NAMALWA (cell line): ENCODE measurements around the gene NKAPL.

Source experiments
- DNase-seq: peaks from one replicate; pipeline ENCODE4 v3.0.0-alpha.2; 2015; ENCODE audit warnings: low spot score

The NKAPL gene

GRCh38 chr6:28258877-28259777 lies at the start of gene NKAPL:
TSS of gene NKAPL (plus strand) at chr6:28259297. CDS start at chr6:28259372, 75 bp downstream.
- no peak for DNase-seq

DNA sequence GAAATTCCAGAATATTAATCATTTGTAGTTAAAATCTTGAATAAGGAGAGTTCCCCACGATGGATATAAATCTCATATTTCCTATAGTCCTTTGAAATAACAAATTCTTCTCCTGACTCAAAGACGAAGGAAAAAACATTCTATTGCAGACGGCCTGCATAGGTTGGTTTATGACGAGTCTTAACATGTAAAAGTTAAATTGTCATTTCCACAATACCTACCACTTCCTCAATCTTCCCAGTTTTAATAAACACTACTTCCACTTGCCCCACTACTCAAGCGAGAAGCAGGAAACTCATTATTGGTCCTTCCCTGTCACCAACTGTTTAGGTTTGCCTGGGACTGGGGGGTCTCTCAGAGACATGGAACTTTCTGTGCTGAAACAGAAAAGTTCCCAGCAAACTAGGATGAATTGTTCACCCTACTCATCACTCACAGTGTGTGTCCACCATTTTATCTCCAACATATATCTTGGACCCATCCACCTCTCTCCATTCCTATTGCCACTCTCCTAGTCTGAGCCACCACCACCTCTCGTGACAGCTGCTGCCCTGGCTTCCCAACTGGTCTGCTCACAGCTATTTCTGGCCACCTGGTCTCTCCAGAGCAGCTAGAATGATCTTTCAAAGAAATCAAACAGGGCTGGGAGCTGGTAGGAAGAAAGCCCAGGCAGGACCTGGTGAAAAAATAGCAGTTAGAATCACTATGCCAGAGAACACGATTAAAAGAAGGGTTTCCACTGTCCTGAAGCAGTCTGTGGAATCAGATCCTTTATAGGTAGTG lies 49.2 kb upstream of the NKAPL start:
- no peak for DNase-seq

GRCh38 chr6:28211840-28212509 lies 47.1 kb upstream of the NKAPL start:
- peak; percentile 23 for DNase-seq

DNA sequence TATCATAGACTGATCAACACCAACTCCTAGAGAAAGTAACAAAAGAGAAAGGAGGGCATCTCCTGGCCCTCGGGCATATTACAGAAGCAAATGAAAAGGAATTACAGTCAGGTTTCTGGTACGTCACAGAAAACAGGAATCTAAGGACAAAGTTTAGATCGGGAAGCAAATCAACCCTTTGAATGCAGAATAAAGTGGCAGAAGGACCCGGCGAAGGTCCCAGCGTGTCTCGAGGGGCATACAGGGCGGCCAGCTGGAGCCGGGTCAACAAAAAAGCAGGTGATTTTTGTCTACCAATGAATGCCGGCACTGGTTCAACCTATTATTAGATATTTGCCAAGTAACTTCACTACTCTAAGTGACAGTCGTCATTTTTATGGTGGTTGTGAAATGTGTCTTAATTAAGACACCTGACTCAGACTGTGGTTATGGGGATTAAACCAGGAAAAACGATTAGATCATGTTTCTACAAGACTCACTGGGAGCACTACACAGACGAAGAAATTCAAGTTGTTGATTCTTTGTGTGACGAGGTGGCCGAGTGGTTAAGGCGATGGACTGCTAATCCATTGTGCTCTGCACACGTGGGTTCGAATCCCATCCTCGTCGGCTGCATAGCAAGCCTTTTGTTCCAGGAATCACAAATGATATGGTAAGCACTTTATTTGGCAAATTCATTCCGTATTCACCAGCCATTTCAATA lies 46.4 kb upstream of the NKAPL start:
- DNase-seq = peak; percentile 74

DNA sequence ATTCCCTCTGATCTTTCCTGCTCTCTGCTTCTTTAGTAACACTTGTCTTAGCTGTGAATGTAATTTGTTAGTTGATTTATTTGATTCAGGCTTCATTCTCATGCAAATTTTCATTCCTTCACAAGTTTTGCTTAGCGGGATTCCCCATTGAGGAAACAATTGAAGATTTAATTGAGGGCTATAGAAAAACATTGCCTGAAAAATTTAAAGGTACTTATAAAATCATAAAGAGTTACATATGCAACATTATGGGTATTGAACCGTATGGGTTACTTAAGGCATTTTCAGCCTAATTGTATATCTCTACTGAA lies 45.9 kb upstream of the NKAPL start:
- DNase-seq = no peak

DNA sequence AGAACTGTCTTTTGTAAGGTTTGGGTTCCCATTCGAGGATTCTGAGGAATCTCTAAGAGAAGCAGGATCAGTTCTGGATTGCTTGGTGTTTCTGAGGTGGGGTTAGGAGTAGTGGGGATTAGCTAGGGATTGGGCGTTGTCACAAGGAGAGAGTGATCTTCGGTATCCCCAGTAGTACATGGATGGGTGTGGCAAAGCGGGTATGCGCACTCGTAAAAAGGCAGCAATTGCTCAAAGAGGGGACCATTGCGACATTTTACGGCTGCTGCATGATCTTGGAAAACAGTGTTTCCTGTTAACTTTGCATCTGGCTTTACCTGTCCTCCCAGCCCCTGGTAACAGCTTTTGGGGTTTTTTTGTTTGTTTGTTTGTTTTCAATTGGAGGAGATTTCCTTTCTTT lies 43.7 kb upstream of the NKAPL start:
- DNase-seq = no peak

GRCh38 chr6:28217890-28218289 lies 41.2 kb upstream of the NKAPL start:
- no peak for DNase-seq

DNA sequence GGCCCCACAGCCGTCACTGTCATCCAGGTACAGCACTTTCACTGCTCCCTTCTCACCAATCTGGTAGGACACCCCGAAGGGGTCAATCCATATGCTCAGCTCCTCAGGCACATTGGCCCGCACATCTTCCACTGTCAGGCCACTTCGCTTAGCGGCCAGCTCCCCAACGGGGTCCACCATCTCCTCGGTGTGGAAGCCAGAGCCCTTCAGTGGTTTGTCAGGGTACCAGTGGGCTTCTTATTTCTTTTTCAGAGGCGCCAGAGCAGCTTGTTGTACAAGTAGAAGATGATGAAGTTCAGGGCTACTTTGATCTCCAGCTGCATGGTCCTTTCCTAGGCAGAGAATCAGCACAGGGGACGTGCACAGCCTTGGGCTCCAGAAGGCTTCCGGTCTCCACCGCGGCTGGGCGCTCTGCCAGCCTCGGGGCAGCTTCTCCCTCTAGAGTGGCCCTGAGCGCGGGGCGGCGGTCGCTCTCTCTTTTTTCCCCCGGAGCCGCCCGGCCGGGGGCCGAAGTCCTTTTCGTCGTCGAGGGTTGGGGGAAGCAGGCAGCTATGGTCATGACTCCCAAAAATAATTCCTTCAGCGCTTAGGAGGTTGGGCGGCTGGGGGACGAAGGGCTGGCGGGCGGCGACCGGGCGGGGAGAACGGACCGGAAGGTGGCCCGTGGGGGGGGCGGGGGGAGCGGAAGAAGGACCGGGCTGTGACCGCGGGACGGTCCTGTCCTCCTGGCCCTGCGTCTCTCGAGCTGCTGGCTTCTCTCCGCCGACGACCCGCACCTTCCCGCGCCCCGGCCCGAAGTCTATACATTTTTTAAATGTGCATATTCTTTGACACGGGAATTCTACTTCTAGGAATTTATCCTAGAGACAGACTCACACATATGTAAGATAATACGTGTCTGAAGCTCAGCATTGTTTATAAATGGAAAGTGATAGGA lies 40.5 kb upstream of the NKAPL start:
- DNase-seq = no peak

- peak; percentile 21 for DNase-seq
Measured at GRCh38 chr6:28220257-28221133, 38.6 kb upstream of the NKAPL start.

- DNase-seq = no peak
Measured at GRCh38 chr6:28224131-28225055, 34.7 kb upstream of the NKAPL start.

GRCh38 chr6:28225056-28225834 lies 33.9 kb upstream of the NKAPL start, which contains the start of gene ZSCAN9:
TSS of gene ZSCAN9 (plus strand) at chr6:28225275. CDS start at chr6:28227085, 1,810 bp downstream.
- no peak for DNase-seq

DNA sequence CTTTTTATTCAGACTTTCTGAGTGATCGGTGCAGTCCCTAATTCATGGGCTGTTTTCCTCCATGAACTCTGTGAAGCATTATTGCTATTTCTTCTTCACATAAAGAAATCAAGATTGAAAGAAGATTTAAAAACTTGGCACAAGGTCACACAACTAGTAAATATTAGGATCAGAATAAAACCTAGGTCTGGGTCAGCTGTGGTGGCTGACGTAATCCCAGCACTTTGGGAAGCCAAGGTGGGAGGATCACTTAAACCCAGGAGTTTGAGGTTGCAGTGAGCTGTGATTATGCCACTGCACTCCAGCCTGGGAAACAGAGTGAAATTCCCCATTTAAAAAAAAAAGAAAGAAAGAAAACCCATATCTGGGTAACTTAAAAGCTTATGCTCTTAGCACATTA lies 32.6 kb upstream of the NKAPL start:
- no peak for DNase-seq

GRCh38 chr6:28232785-28233184 lies 26.3 kb upstream of the NKAPL start:
- DNase-seq = no peak

DNA sequence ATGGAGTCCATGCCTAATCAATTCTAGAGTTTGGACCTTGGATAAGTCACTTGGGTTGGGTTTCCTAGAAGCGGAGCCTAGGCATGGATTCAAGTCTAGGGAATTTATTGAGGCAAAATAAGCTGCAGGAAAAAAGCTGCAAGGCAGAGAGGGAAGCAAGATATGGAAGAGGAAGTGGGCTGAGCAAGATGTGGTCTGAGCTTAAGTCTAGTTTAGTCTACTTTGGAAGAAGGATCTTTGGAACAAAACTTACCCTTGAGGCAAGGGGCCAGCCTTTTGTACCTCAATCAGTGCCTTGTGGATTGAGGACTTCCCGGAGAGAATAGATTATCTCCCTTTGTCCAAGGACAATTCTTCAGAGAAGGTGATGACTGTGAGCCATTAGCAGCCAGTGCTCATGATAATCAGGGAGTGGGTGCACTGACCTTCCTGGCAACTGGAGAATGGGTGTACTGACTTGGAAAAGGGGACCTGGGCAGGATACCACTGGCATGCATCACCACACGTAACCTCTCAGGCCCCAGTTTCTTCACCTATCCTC lies 23.1 kb upstream of the NKAPL start:
- no peak for DNase-seq

DNA sequence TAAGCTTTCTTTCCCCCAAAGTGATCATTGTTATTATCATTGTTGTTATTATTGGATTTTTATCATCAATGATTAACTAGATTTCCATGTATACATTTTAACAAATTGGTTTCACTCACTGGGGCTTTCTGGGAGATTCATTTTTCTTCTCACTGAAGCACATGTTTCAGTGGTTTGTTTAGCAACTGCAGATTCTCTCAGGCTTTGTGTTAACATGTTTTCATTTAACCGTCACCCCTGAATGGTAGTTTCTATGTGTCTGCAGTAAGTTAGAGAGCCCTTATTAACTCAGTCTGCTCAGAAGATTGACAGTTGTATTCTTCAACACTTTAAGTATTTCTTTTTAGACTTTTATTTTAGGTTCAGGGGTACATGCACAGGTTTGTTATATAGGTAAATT lies 19.5 kb upstream of the NKAPL start:
- no peak for DNase-seq

DNA sequence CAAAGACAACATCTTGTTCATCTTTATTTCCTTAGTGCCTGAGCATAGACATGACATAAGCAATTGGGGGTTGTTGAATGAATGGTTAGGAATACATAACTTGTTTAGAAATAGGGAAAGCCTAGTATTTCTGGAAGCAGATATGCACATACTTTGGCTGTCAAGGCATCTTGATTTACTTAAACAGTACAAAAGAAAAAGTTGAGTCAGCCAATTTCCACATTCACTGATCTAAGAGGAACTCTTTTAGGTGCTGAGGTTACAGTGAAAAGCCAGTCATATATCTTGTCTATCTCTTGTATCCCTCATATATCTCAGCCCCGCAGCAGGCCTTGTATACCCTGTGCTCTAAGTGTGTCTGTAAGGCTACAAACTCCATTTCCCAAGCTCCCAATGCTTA lies 18.6 kb upstream of the NKAPL start:
- DNase-seq = no peak

- no peak for DNase-seq
Measured at GRCh38 chr6:28243946-28244345, 15.2 kb upstream of the NKAPL start.
